HG03558 (cell line): Measurements from ENCODE around the gene MSTN.

ENCODE experiments used
- ATAC-seq: cut with Tn5 transposase; IDR thresholded peaks from one replicate; pipeline ENCODE4 v1.9.1; 2021; ENCODE audit warnings: moderate number of reproducible peaks; ENCODE audit not compliant: unreplicated experiment; ENCODE audit errors: extremely low read depth

The MSTN gene

GRCh38 chr2:190062601-190063000, at the start of gene MSTN:
Gene MSTN, minus strand, starts transcription at chr2:190062729. Its CDS starts 133 bp downstream, at chr2:190062596.
- no peak for ATAC-seq

GRCh38 chr2:190111166-190111565, 48.6 kb upstream of the MSTN start:
- ATAC-seq = no peak

GRCh38 chr2:190110699-190111098, 48.2 kb upstream of the MSTN start:
- ATAC-seq = no peak

GRCh38 chr2:190110131-190110530, 47.6 kb upstream of the MSTN start:
- no peak for ATAC-seq

- ATAC-seq = no peak
Observed at GRCh38 chr2:190107409-190107808, 44.9 kb upstream of the MSTN start.

- ATAC-seq = no peak
Observed at GRCh38 chr2:190106783-190107182, 44.3 kb upstream of the MSTN start.

GRCh38 chr2:190105554-190105953, 43.0 kb upstream of the MSTN start:
- no peak for ATAC-seq

GRCh38 chr2:190103144-190103543, 40.6 kb upstream of the MSTN start:
- ATAC-seq = no peak

GRCh38 chr2:190099890-190100697, 37.6 kb upstream of the MSTN start:
- no peak for ATAC-seq

GRCh38 chr2:190098851-190099250, 36.3 kb upstream of the MSTN start:
- no peak for ATAC-seq

GRCh38 chr2:190097115-190097514, 34.6 kb upstream of the MSTN start:
- no peak for ATAC-seq

- no peak for ATAC-seq
Observed at GRCh38 chr2:190094316-190094871, 31.9 kb upstream of the MSTN start.

- no peak for ATAC-seq
Observed at GRCh38 chr2:190093793-190094192, 31.3 kb upstream of the MSTN start.

- ATAC-seq = no peak
Observed at GRCh38 chr2:190090148-190090547, 27.6 kb upstream of the MSTN start.

GRCh38 chr2:190088917-190089316, 26.4 kb upstream of the MSTN start:
- no peak for ATAC-seq

GRCh38 chr2:190084704-190085103, 22.2 kb upstream of the MSTN start:
- ATAC-seq = no peak

- no peak for ATAC-seq
Observed at GRCh38 chr2:190082118-190082517, 19.6 kb upstream of the MSTN start.

- no peak for ATAC-seq
Observed at GRCh38 chr2:190080527-190081049, 18.1 kb upstream of the MSTN start.

- ATAC-seq = no peak
Observed at GRCh38 chr2:190079160-190079559, 16.6 kb upstream of the MSTN start.

- ATAC-seq = no peak
Observed at GRCh38 chr2:190075623-190076022, 13.1 kb upstream of the MSTN start.

- ATAC-seq = peak; percentile 57
Observed at GRCh38 chr2:190069936-190070696, 7.6 kb upstream of the MSTN start.
